B cell (primary cell): ENCODE results near the gene KATNIP. TPM values are rescaled to one million over a fixed set of nuclear protein-coding genes. Genes with fewer than 3 reads are reported as not detected.

Experiments used
- ATAC-seq: fragments of 200-7000 bp; cut with Tn5 transposase; one replicate; pipeline ENCODE4 v1.10.0; 2021; ENCODE audit warnings: low read depth, mild to moderate bottlenecking, moderate number of reproducible peaks, moderate library complexity
- CTCF ChIA-PET: fragments of 350-600 bp; sonication (Branson Sonifier 250); formaldehyde crosslinking; loops from one replicate; lab custom pipeline; 2021; ENCODE audit warnings: antibody characterized with exemption, inconsistent platforms; lab: Charles Lee
- POLR2A ChIA-PET: fragments of 350-600 bp; sonication (Branson Sonifier 250); formaldehyde crosslinking; loops from one replicate; lab custom pipeline; 2021; ENCODE audit warnings: antibody characterized with exemption; lab: Charles Lee
- DNase-seq: peaks from one replicate; pipeline ENCODE4 v3.0.0; 2013
- H2AFZ ChIP-seq: 2 replicates; pipeline ENCODE4 v1.6.1; 2012; ENCODE audit warnings: mild to moderate bottlenecking, low read depth, low read length; ENCODE audit not compliant: insufficient read depth, poor library complexity, severe bottlenecking
- H3K27ac ChIP-seq, 2 donors: 1 replicate in 1 of 2; 2 replicates in 1 of 2; pipeline ENCODE4 v1.5.1; 2012 to 2013; ENCODE audit warnings: low read length in 2 of 2, mild to moderate bottlenecking in 2 of 2, moderate library complexity in 1 of 2
- H3K27me3 ChIP-seq, 4 experiments: fragments of 200-600 bp in 1 of 4; sonication (generic) in 1 of 4; replicated peaks in 1 of 4; 1 replicate in 2 of 4; 2 replicates in 2 of 4; pipeline versions ENCODE4 v1.6.1 to v1.7.0; 2013 to 2016; ENCODE audit warnings: low read length in 3 of 4, mild to moderate bottlenecking in 2 of 4, mixed read lengths in 1 of 4, moderate library complexity in 1 of 4; ENCODE audit not compliant: insufficient read depth in 4 of 4, control insufficient read depth in 3 of 4; ENCODE audit errors: control extremely low read depth in 1 of 4
- H3K36me3 ChIP-seq, 2 experiments: replicated peaks in 1 of 2; 1 replicate in 1 of 2; 2 replicates in 1 of 2; pipeline versions ENCODE4 v1.6.1 to v1.7.1; 2013; ENCODE audit warnings: low read length in 1 of 2; ENCODE audit not compliant: insufficient read depth in 2 of 2, control insufficient read depth in 1 of 2; ENCODE audit errors: control extremely low read depth in 1 of 2, extremely low read depth in 1 of 2
- H3K4me1 ChIP-seq, 2 donors: fragments of 200-600 bp in 1 of 2; sonication (generic) in 1 of 2; 1 replicate in 1 of 2; 2 replicates in 1 of 2; pipeline versions ENCODE4 v1.5.1 to v1.6.1; 2013 to 2017; ENCODE audit warnings: low read length in 2 of 2; ENCODE audit not compliant: control insufficient read depth in 2 of 2, insufficient read depth in 2 of 2
- H3K4me2 ChIP-seq: replicated peaks from 2 replicates; pipeline ENCODE3; 2012; ENCODE audit warnings: mild to moderate bottlenecking, low read depth, low read length; ENCODE audit not compliant: poor library complexity, severe bottlenecking
- H3K4me3 ChIP-seq, 5 experiments: fragments of 200-600 bp in 1 of 5; sonication (generic) in 1 of 5; 1 replicate in 3 of 5; 2 replicates in 2 of 5; pipeline versions ENCODE4 v1.5.1 to v1.7.0; 2011 to 2016; ENCODE audit warnings: low read length in 4 of 5, mild to moderate bottlenecking in 4 of 5, low read depth in 2 of 5, control low read depth in 1 of 5, moderate library complexity in 1 of 5; ENCODE audit not compliant: insufficient read depth in 1 of 5; ENCODE audit errors: control extremely low read depth in 1 of 5, extremely low read depth in 1 of 5
- H3K79me2 ChIP-seq: fragments of 200-600 bp; sonication (generic); one replicate; pipeline ENCODE4 v1.6.0; 2016; ENCODE audit warnings: low read length; ENCODE audit not compliant: control insufficient read depth, insufficient read depth
- H3K9ac ChIP-seq: fragments of 200-600 bp; sonication (generic); 2 replicates; pipeline ENCODE4 v1.6.1; 2017; ENCODE audit warnings: mild to moderate bottlenecking, low read length, moderate library complexity
- H3K9me3 ChIP-seq, 3 donors: one replicate each; pipeline versions ENCODE4 v1.6.1 to v1.7.1; 2013; ENCODE audit warnings: low read length in 2 of 3; ENCODE audit not compliant: control insufficient read depth in 2 of 3, insufficient read depth in 1 of 3; ENCODE audit errors: control extremely low read depth in 1 of 3
- H4K20me1 ChIP-seq: 2 replicates; pipeline ENCODE4 v1.6.0; 2012; ENCODE audit warnings: mild to moderate bottlenecking, low read length; ENCODE audit not compliant: insufficient read depth, control insufficient read depth, poor library complexity, severe bottlenecking
- H3K27ac Mint-ChIP-seq: one replicate; pipeline ENCODE4 v1.8.0; 2021; ENCODE audit warnings: mixed read lengths
- H3K27me3 Mint-ChIP-seq: one replicate; pipeline ENCODE4 v1.8.0; 2021; ENCODE audit warnings: mixed read lengths
- H3K4me1 Mint-ChIP-seq: one replicate; pipeline ENCODE4 v1.8.0; 2021; ENCODE audit warnings: mixed read lengths
- H3K4me3 Mint-ChIP-seq: one replicate; pipeline ENCODE4 v1.8.0; 2021; ENCODE audit warnings: mixed read lengths
- H3K9me3 Mint-ChIP-seq: one replicate; pipeline ENCODE4 v1.8.0; 2022; ENCODE audit warnings: mixed read lengths; ENCODE audit not compliant: insufficient read depth
- EZH2 ChIP-seq: IDR thresholded peaks from 2 replicates; pipeline ENCODE4 v1.6.1; 2012; ENCODE audit warnings: borderline replicate concordance, low read depth, mild to moderate bottlenecking, moderate library complexity, low read length; ENCODE audit not compliant: insufficient read depth, poor library complexity, severe bottlenecking
- WGBS: methylation state at CpG from one replicate; pipeline ENCODE4 v1.1.5; 2013; ENCODE audit warnings: missing lambda C conversion rate; ENCODE audit not compliant: insufficient coverage; 5-methylcytosine and 5-hydroxymethylcytosine counted together
- intact Hi-C: fragments of 100-400 bp; cut with micrococcal nuclease; formaldehyde crosslinking; loops from one replicate; pipeline ENCODE4 v1.10.0; 2022
- polyA plus RNA-seq: library from polyadenylated mRNA; depleted of rRNA; stranded (reverse); fragments of >200 nt; gene quantifications from 2 replicates; pipeline ENCODE4 v1.2.3, GENCODE V29; 2012
- total RNA-seq, 2 donors: library from RNA; stranded (reverse); fragments of 120-200 nt in 1 of 2; gene quantifications; 1 replicate in 1 of 2; 2 replicates in 1 of 2; pipeline versions ENCODE4 v1.2.3 to v1.2.4, GENCODE V29; 2013 to 2022
- TF ChIP-seq, protein P1 (sequence below): fragments of 200-600 bp; IDR thresholded peaks from one replicate; pipeline ENCODE4 v1.8.0; 2022; ENCODE audit warnings: antibody characterized with exemption, mild to moderate bottlenecking

Gene KATNIP
- total and polyA plus RNA-seq, 2 donors (not counting 1 experiment from before 2014, with no cell fraction given): 21.2 to 49.9 TPM

DNA sequence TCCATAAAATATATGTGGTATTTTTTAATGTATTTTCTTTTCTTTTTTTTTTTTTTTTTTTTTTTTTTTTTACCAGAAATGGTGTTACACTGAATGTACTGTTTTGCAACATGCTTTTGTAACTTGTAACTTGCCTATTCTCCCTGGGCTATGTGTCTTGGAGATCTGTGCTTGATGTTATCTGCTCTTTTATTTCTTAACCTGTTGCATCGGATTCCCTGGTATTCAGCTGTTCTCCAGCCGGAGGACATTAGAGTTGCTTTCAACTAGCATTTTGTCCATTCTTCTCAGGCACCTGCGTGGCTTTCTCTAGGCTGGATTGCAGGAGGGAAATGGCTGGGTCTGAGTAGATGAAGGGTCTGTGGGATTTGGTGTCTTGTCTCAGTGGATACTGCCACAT lies 47.4 kb downstream of the KATNIP start:
- H2AFZ ChIP-seq: no peak overlapping the region
- 100% methylated on average over 2 of the region's 3 CpGs for WGBS
- ChIA-PET POLR2A (no interaction called here), CTCF (no interaction called here)
- Mint-ChIP-seq H3K4me3 (no peak overlapping the region), H3K4me1 (no peaks in the 10 kb centered on the region), H3K27ac (no peak overlapping the region), H3K27me3 (no peaks in the 10 kb centered on the region), H3K9me3 (no peaks in the 10 kb centered on the region)
- H3K4me1 ChIP-seq: no peaks in the 10 kb centered on the region
- no peak for TF ChIP-seq EZH2
- H3K4me3 ChIP-seq: no peak overlapping the region
- H3K4me2 ChIP-seq: no peak overlapping the region
- H3K27ac ChIP-seq: no peak overlapping the region
- DNase-seq (no peak), ATAC-seq (no peak)
- H3K9ac ChIP-seq: no peak overlapping the region
- peaks cover 0 to 2% of the 10 kb centered on the region in 2 experiments for H3K36me3 ChIP-seq
- no peaks in the 10 kb centered on the region for H4K20me1 ChIP-seq
- no peaks in the 10 kb centered on the region for H3K27me3 ChIP-seq
- no peaks in the 10 kb centered on the region for H3K9me3 ChIP-seq
- no peaks in the 10 kb centered on the region for H3K79me2 ChIP-seq
- intact Hi-C loops: no loop called here

DNA sequence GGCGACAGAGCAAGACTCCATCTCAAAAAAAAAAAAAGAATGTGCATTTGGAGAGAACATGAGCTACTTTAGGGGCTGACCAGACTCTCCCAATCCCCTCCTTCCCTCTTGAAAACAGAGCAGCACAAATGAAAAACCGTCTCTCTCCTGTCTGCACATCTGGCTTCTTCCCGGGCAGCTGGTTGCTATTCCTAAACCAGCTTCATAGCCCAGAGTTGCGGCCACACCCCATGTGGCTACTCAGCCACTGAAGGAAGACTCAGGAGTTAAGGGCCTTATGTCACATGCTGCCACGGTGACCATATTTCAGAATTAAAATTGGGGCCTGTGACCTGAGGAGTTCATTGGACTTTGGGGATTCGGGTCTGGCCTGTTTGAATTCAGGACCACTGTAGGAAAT lies 48.3 kb downstream of the KATNIP start:
- Histone ChIP-seq H3K4me2 (no peak overlapping the region), H3K36me3 (peaks cover 0 to 2% of the 10 kb centered on the region in 2 experiments), H3K27ac (no peak overlapping the region), H3K9ac (no peak overlapping the region), H3K79me2 (no peaks in the 10 kb centered on the region), H3K4me3 (no peak overlapping the region), H2AFZ (no peak overlapping the region), H4K20me1 (no peaks in the 10 kb centered on the region), H3K9me3 (no peaks in the 10 kb centered on the region), H3K27me3 (no peaks in the 10 kb centered on the region), H3K4me1 (no peaks in the 10 kb centered on the region)
- WGBS: 93% methylated on average over 5 of the region's 6 CpGs
- intact Hi-C loops: no loop called here
- H3K27ac Mint-ChIP-seq: no peak overlapping the region
- no peak overlapping the region for H3K4me3 Mint-ChIP-seq
- TF ChIP-seq, protein P1, sequence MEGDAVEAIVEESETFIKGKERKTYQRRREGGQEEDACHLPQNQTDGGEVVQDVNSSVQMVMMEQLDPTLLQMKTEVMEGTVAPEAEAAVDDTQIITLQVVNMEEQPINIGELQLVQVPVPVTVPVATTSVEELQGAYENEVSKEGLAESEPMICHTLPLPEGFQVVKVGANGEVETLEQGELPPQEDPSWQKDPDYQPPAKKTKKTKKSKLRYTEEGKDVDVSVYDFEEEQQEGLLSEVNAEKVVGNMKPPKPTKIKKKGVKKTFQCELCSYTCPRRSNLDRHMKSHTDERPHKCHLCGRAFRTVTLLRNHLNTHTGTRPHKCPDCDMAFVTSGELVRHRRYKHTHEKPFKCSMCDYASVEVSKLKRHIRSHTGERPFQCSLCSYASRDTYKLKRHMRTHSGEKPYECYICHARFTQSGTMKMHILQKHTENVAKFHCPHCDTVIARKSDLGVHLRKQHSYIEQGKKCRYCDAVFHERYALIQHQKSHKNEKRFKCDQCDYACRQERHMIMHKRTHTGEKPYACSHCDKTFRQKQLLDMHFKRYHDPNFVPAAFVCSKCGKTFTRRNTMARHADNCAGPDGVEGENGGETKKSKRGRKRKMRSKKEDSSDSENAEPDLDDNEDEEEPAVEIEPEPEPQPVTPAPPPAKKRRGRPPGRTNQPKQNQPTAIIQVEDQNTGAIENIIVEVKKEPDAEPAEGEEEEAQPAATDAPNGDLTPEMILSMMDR: no peak
- no peak for TF ChIP-seq EZH2
- no peaks in the 10 kb centered on the region for H3K27me3 Mint-ChIP-seq
- H3K4me1 Mint-ChIP-seq: no peaks in the 10 kb centered on the region
- ChIA-PET CTCF (no interaction called here), POLR2A (no interaction called here)
- ATAC-seq (no peak), DNase-seq (no peak)
- no peaks in the 10 kb centered on the region for H3K9me3 Mint-ChIP-seq
